GM12878 (cell line): ENCODE data around the gene BRF1. TPM values are rescaled to one million over a fixed set of nuclear protein-coding genes. Genes with fewer than 3 reads are reported as not detected.

Source experiments
- ATAC-seq: fragments of 200-7000 bp; cut with Tn5 transposase; 3 replicates; pipeline ENCODE4 v1.9.1; 2020; ENCODE audit warnings: mild to moderate bottlenecking, moderate library complexity
- BruUV-seq: library from RNA; stranded (reverse); fragments of 400-500 nt; replicated peaks from 2 replicates; lab custom pipeline; 2021; lab: Mats Ljungman, UMichigan
- CTCF ChIA-PET: fragments of 300-600 bp; sonication (Branson Sonifier 250); formaldehyde crosslinking; extraction: SDS; loops from one replicate; lab custom pipeline; 2021; ENCODE audit warnings: inconsistent platforms; lab: Yijun Ruan, JAX
- POLR2A ChIA-PET: fragments of 350-600 bp; formaldehyde crosslinking; extraction: SDS; loops from one replicate; lab custom pipeline; 2021; ENCODE audit warnings: inconsistent platforms; lab: Charles Lee
- RAD21 ChIA-PET: fragments of 300-600 bp; sonication (Branson Sonifier 250); formaldehyde crosslinking; loops from one replicate; lab custom pipeline; 2023; ENCODE audit warnings: antibody characterized with exemption; ENCODE audit not compliant: unreplicated experiment; lab: Charles Lee
- SMC1A ChIA-PET: fragments of 300-600 bp; sonication (Branson Sonifier 250); formaldehyde crosslinking; loops from one replicate; lab custom pipeline; 2023; ENCODE audit not compliant: unreplicated experiment, uncharacterized antibody; lab: Charles Lee
- DNase-seq: peaks from one replicate; pipeline ENCODE4 v3.0.0-alpha.2; 2011; ENCODE audit warnings: low read depth, low spot score
- FAIRE-seq: peaks from 3 replicates; lab custom pipeline; 2011; peaks lifted over from hg19 to GRCh38; lab: Jason Lieb, UNC
- H2AFZ ChIP-seq: 2 replicates; pipeline ENCODE4 v1.6.0; 2011; ENCODE audit warnings: low read depth, low read length, control low read depth; ENCODE audit not compliant: control insufficient read depth
- H3K27ac ChIP-seq: 2 replicates; pipeline ENCODE4 v1.5.1; 2011; ENCODE audit warnings: control low read depth; ENCODE audit not compliant: control insufficient read depth, insufficient read depth
- H3K27me3 ChIP-seq, 2 experiments: replicated peaks in 1 of 2; 2 replicates each; pipeline versions ENCODE4 v1.6.0 to v1.6.1; 2011; ENCODE audit warnings: low read length in 1 of 2; ENCODE audit not compliant: control insufficient read depth in 2 of 2, insufficient read depth in 2 of 2
- H3K36me3 ChIP-seq, 2 experiments: 2 replicates each; pipeline ENCODE4 v1.5.1; 2011; ENCODE audit warnings: low read length in 1 of 2; ENCODE audit not compliant: control insufficient read depth in 2 of 2, insufficient read depth in 2 of 2
- H3K4me1 ChIP-seq: 2 replicates; pipeline ENCODE4 v1.6.1; 2011; ENCODE audit warnings: mild to moderate bottlenecking, low read length, moderate library complexity, mixed read lengths; ENCODE audit not compliant: control insufficient read depth, insufficient read depth
- H3K4me2 ChIP-seq: 2 replicates; pipeline ENCODE4 v1.6.0; 2011; ENCODE audit warnings: control low read depth; ENCODE audit not compliant: control insufficient read depth, insufficient read depth
- H3K4me3 ChIP-seq: fragments of 200-600 bp; sonication (generic); 2 replicates; pipeline ENCODE4 v1.5.1; 2016
- H3K79me2 ChIP-seq: 2 replicates; pipeline ENCODE4 v1.6.0; 2011; ENCODE audit warnings: low read length; ENCODE audit not compliant: control insufficient read depth, insufficient read depth
- H3K9ac ChIP-seq: 2 replicates; pipeline ENCODE4 v1.8.0; 2011; ENCODE audit warnings: low read length, control low read depth, mixed read lengths; ENCODE audit not compliant: control insufficient read depth, insufficient read depth
- H3K9me3 ChIP-seq: replicated peaks from 3 replicates; pipeline ENCODE4 v1.5.1; 2011; ENCODE audit warnings: mild to moderate bottlenecking, low read length; ENCODE audit not compliant: control insufficient read depth, insufficient read depth
- H4K20me1 ChIP-seq: 2 replicates; pipeline ENCODE4 v1.6.0; 2011; ENCODE audit not compliant: control insufficient read depth, insufficient read depth
- ATF7 ChIP-seq: fragments of 450-650 bp; IDR thresholded peaks from 2 replicates; pipeline ENCODE4 v1.6.1; 2016; ENCODE audit warnings: low read depth, mild to moderate bottlenecking
- BRCA1 ChIP-seq: IDR thresholded peaks from 2 replicates; pipeline ENCODE4 v1.6.1; 2011; ENCODE audit warnings: low read depth, low read length, improper control_type of control experiment
- JUNB ChIP-seq: IDR thresholded peaks from 2 replicates; pipeline ENCODE4 v1.6.1; 2016; ENCODE audit warnings: antibody characterized with exemption, mild to moderate bottlenecking
- POLR2AphosphoS5 ChIP-seq: IDR thresholded peaks from 2 replicates; pipeline ENCODE4 v1.6.1; 2011; ENCODE audit warnings: mild to moderate bottlenecking, low read length, inconsistent platforms
- REST ChIP-seq: IDR thresholded peaks from 2 replicates; pipeline ENCODE4 v1.6.1; 2012; ENCODE audit warnings: mild to moderate bottlenecking, low read depth, low read length
- WRNIP1 ChIP-seq: IDR thresholded peaks from 2 replicates; pipeline ENCODE4 v1.6.1; 2011; ENCODE audit warnings: low read depth, low read length, improper control_type of control experiment, borderline replicate concordance
- ZBTB4 ChIP-seq: fragments of 450-650 bp; formaldehyde crosslinking; IDR thresholded peaks from 2 replicates; pipeline ENCODE4 v1.4.0; 2022; ENCODE audit warnings: mild to moderate bottlenecking, moderate library complexity
- WGBS: methylation state at CpG from one replicate; pipeline ENCODE4 v1.1.6; 2016; ENCODE audit warnings: low lambda C conversion rate; ENCODE audit not compliant: insufficient replicate concordance, insufficient coverage; ENCODE audit errors: missing lambda C conversion rate; 5-methylcytosine and 5-hydroxymethylcytosine counted together
- in situ Hi-C: fragments of 300-500 bp; cut with MboI; formaldehyde crosslinking; loops from 9 replicates; pipeline ENCODE4 v1.14.3; 2018; ENCODE audit warnings: mixed read lengths
- intact Hi-C: fragments of 100-400 bp; cut with micrococcal nuclease; formaldehyde crosslinking; loops from one replicate; pipeline ENCODE4 v1.14.2; 2022; ENCODE audit not compliant: unreplicated experiment
- polyA plus RNA-seq, 11 experiments: library from polyadenylated mRNA; depleted of rRNA in 4 of 11; unstranded in 6 of 11; stranded (reverse) in 5 of 11; fragments of >200 nt; fragmentation: Nextera tagmentation in 4 of 11; fragmentation: Illumina TruSeq in 1 of 11; extraction: Ambion mirVana in 4 of 11; extraction: Trizol in 1 of 11; gene quantifications; 1 replicate in 1 of 11; 2 replicates in 10 of 11; pipeline versions ENCODE4 v1.2.1 to v1.2.3, GENCODE V29; 2011 to 2016; ENCODE audit warnings: inconsistent platforms in 2 of 11, missing spikeins in 2 of 11, low read depth in 1 of 11
- total RNA-seq, 4 experiments: library from RNA; depleted of rRNA in 3 of 4; stranded (reverse); fragments of >200 nt in 3 of 4; fragmentation: Illumina TruSeq in 1 of 4; extraction: Trizol in 1 of 4; gene quantifications; 2 replicates each; pipeline versions ENCODE4 v1.2.1 to v1.2.3, GENCODE V29; 2013 to 2021

BRF1 gene
- total and polyA plus RNA-seq, 10 of the 15 experiments (the other 5 are each of a cell fraction or from before 2014, with no cell fraction given) = 0.21 to 33.5 (median 10.7) TPM

GRCh38 chr14:105348945-105349699, 48.3 kb upstream of the BRF1 start:
- CTCF ChIA-PET = no interaction called here
- WGBS = 65% methylated on average over 19 of the region's 19 CpGs
- SMC1A ChIA-PET = no interaction called here
- POLR2A ChIA-PET = no interaction called here
- no TSS peak for BruUV-seq
- H4K20me1 ChIP-seq = no peaks in the 10 kb centered on the region; the same call in 1 of the 2 replicates
- in situ Hi-C loops (no loop called here), intact Hi-C loops (no loop called here)
- no peaks in the 10 kb centered on the region for H3K9me3 ChIP-seq
- DNase-seq = no peak
- H3K27me3 ChIP-seq = no peaks in the 10 kb centered on the region
- H3K36me3 ChIP-seq = no peaks in the 10 kb centered on the region
- no peak overlapping the region for H3K27ac ChIP-seq
- RAD21 ChIA-PET = no interaction called here
- no peak for TF ChIP-seq REST
- TF ChIP-seq ATF7 = no peak
- no peak for TF ChIP-seq ZBTB4 (CRISPR knock-in tag)
- no peak for TF ChIP-seq WRNIP1
- TF ChIP-seq JUNB = no peak
- no peak for TF ChIP-seq BRCA1
- no peak for TF ChIP-seq POLR2AphosphoS5
- H3K79me2 ChIP-seq = no peaks in the 10 kb centered on the region
- H3K4me1 ChIP-seq = no peaks in the 10 kb centered on the region; the same call in 1 of the 2 replicates
- no peak overlapping the region for H3K9ac ChIP-seq
- no peak overlapping the region for H3K4me3 ChIP-seq
- FAIRE-seq = no peak
- H3K4me2 ChIP-seq = no peak overlapping the region
- ATAC-seq = no peak
- no peak overlapping the region for H2AFZ ChIP-seq
